ENCODE results near the gene NEUROG2.
"Not testable (repeated sequence)": the region's sequence is repeated elsewhere in the genome, so short reads cannot be mapped to it uniquely, and the experiment has no call there.

The NEUROG2 gene

DNA sequence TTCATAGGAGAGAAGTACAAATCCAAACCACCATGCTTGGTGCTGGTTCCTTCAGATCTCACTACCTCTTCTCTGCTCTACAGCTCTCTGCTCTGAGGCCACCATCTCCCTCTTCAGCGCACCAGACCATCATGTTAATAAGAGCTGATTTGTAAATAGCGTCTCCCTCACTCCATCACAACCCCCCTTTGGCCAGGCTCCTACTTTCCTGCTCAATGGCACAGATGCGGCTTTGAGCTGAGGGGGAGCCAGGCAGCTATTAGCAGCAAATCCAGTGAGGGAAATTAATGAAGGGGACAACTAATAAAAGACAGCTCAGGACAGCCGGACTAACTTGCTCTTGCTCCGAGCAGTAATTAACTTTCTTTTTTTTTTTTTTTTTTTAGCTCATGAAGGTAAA lies 13.1 kb downstream of the NEUROG2 start:
- H3K4me3 ChIP-seq (ENCODE audit: low read depth, low read length) = no peak overlapping the region
- TF ChIP-seq, protein P1, sequence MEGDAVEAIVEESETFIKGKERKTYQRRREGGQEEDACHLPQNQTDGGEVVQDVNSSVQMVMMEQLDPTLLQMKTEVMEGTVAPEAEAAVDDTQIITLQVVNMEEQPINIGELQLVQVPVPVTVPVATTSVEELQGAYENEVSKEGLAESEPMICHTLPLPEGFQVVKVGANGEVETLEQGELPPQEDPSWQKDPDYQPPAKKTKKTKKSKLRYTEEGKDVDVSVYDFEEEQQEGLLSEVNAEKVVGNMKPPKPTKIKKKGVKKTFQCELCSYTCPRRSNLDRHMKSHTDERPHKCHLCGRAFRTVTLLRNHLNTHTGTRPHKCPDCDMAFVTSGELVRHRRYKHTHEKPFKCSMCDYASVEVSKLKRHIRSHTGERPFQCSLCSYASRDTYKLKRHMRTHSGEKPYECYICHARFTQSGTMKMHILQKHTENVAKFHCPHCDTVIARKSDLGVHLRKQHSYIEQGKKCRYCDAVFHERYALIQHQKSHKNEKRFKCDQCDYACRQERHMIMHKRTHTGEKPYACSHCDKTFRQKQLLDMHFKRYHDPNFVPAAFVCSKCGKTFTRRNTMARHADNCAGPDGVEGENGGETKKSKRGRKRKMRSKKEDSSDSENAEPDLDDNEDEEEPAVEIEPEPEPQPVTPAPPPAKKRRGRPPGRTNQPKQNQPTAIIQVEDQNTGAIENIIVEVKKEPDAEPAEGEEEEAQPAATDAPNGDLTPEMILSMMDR (IDR thresholded peaks at IDR 0.05; ENCODE audit: low read depth, low read length) = no peak
- TF ChIP-seq POLR2A (IDR thresholded peaks at IDR 0.05; ENCODE audit: extremely low read depth, insufficient read length) = no peak
- TF ChIP-seq MYC (IDR thresholded peaks at IDR 0.05; ENCODE audit: low read depth, low read length) = no peak
- TF ChIP-seq, protein P2, sequence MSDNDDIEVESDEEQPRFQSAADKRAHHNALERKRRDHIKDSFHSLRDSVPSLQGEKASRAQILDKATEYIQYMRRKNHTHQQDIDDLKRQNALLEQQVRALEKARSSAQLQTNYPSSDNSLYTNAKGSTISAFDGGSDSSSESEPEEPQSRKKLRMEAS (IDR thresholded peaks at IDR 0.05; ENCODE audit: low read depth, low read length) = no peak
- DNase-seq (ENCODE audit: low read depth) = no peak

DNA sequence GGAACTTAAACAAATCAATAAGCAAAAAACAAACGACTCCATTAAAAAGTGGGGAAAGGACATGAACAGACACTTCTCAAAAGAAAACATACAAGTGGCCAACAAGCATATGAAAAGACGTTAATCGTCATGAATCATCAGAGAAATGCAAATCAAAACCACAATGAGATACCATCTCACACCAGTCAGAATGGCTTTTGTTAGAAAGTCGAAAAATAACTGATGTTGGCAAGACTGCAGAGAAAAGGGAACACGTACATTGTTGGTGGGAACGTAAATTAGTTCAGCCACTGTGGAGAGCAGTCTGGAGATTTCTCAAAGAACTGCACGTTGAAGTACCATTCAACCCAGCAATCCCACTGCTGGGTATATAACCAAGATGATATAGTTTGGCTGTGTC lies 23.7 kb downstream of the NEUROG2 start:
- H3K4me3 ChIP-seq (ENCODE audit: low read depth, low read length) = no peak overlapping the region
- no peak for DNase-seq (ENCODE audit: low read depth)
- TF ChIP-seq MYC (IDR thresholded peaks at IDR 0.05; ENCODE audit: low read depth, low read length) (no peak), POLR2A (IDR thresholded peaks at IDR 0.05; ENCODE audit: extremely low read depth, insufficient read length) (no peak)
- TF ChIP-seq, protein P2 (IDR thresholded peaks at IDR 0.05; ENCODE audit: low read depth, low read length) = no peak
- TF ChIP-seq, protein P1 (IDR thresholded peaks at IDR 0.05; ENCODE audit: low read depth, low read length) = no peak

DNA sequence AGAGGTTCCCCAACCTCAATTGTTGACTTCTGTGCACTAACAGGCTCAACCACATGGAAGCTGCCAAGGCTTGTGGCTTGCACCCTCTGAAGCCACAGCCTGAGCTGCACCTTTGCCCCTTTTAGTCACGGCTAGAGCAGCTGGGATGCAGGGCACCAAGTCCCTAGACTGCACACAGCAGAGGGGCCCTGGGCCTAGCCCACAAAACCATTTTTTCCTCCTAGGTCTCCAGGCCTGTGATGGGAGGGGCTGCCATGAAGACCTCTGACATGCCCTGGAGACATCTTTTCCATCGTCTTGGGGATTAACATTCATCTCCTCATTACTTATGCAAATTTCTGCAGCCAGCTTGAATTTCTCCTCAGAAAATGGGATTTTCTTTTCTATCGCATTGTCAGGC lies 25.2 kb downstream of the NEUROG2 start:
- not testable (repeated sequence) for DNase-seq (ENCODE audit: low read depth); H3K4me3 ChIP-seq (ENCODE audit: low read depth, low read length)

DNA sequence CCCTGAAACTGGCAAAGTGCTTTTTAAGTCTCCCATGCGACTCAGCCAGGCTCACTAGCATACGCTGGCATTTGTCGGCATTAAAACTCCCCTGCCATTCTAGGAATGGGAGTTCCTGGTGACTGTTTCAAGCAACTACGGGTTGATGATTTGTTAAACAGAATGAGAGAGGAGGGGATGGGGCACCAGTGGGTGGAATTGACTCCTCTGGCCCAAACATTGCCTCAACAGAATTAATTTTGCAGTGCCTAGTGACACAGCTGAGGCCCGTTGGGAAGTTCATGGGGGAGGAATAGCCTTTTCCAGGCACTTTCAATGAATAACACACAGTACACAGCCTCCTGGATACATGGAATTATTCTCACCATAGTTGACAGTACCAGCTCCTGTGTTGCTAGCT lies 30.1 kb downstream of the NEUROG2 start:
- no peak for DNase-seq (ENCODE audit: low read depth)
- TF ChIP-seq, protein P2 (IDR thresholded peaks at IDR 0.05; ENCODE audit: low read depth, low read length) = no peak
- no peak for TF ChIP-seq MYC (IDR thresholded peaks at IDR 0.05; ENCODE audit: low read depth, low read length)
- TF ChIP-seq, protein P1 (IDR thresholded peaks at IDR 0.05; ENCODE audit: low read depth, low read length) = no peak
- no peak for TF ChIP-seq POLR2A (IDR thresholded peaks at IDR 0.05; ENCODE audit: extremely low read depth, insufficient read length)
- H3K4me3 ChIP-seq (ENCODE audit: low read depth, low read length) = no peak overlapping the region

DNA sequence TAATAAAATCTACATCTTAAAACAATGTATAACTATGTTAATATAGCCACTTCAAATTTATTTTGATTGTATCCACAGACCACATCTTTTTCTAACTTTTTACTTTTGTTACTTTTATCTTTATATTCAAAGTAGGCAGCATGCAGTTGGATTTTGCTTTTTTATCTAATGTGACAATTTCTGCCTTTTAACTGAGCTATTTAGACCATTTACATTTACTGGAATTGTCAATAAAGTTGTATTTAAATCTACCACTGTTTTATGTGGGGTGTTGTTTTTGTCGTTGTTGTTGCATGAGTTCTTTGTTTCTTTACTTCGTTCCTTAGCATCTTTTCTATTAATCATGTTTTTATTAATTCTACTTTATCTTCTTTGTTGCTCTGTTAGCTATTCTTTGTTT lies 42.0 kb downstream of the NEUROG2 start:
- no peak for DNase-seq (ENCODE audit: low read depth)
- H3K4me3 ChIP-seq (ENCODE audit: low read depth, low read length) = no peak overlapping the region
- TF ChIP-seq, protein P1 (IDR thresholded peaks at IDR 0.05; ENCODE audit: low read depth, low read length) = no peak
- no peak for TF ChIP-seq POLR2A (IDR thresholded peaks at IDR 0.05; ENCODE audit: extremely low read depth, insufficient read length)
- no peak for TF ChIP-seq MYC (IDR thresholded peaks at IDR 0.05; ENCODE audit: low read depth, low read length)
- TF ChIP-seq, protein P2 (IDR thresholded peaks at IDR 0.05; ENCODE audit: low read depth, low read length) = no peak

DNA sequence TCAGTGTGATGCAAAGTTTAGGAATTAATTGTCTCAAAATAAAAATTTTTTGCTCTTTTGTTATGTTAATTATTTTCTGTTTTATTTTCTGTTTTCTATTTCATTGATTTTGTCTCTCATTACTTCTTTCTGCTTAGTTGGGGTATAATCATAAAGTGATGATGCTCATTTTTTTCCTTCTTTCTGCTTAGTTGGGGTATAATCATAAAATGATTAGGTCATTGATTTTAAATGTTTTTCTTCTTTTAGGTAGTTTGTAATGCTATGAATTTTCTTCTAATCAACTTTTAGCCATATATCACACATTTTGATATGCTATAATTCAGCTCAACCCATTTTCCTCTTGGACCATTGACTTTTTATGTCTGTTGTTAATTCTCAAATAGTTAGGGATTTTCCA lies 43.7 kb downstream of the NEUROG2 start:
- no peak for DNase-seq (ENCODE audit: low read depth)
- TF ChIP-seq, protein P2 (IDR thresholded peaks at IDR 0.05; ENCODE audit: low read depth, low read length) = no peak
- no peak for TF ChIP-seq MYC (IDR thresholded peaks at IDR 0.05; ENCODE audit: low read depth, low read length)
- TF ChIP-seq, protein P1 (IDR thresholded peaks at IDR 0.05; ENCODE audit: low read depth, low read length) = no peak
- TF ChIP-seq POLR2A (IDR thresholded peaks at IDR 0.05; ENCODE audit: extremely low read depth, insufficient read length) = no peak
- H3K4me3 ChIP-seq (ENCODE audit: low read depth, low read length) = no peak overlapping the region
